ENCODE measurements around the gene MTPN.

- TF ChIP-seq POLR2A (IDR thresholded peaks at IDR 0.05; ENCODE audit: low read depth, low read length) = no peak
- TF ChIP-seq SIX5 (IDR thresholded peaks at IDR 0.05; ENCODE audit: low read depth, low read length, severe bottlenecking) = no peak
- no peak for TF ChIP-seq EZH2 (IDR thresholded peaks at IDR 0.05; ENCODE audit: borderline replicate concordance, control insufficient read depth, low read depth, low read length)
- no peak for TF ChIP-seq SIN3A (IDR thresholded peaks at IDR 0.05; ENCODE audit: low read depth, low read length)
Observed at GRCh38 chr7:136002802-136003201, 25.6 kb upstream of the MTPN start.

All from GM12878 (cell line).